ENCODE measurements around the gene CCL21. TPM values are rescaled to one million over a fixed set of nuclear protein-coding genes. Genes with fewer than 3 reads are reported as not detected.

Gene CCL21
- total RNA-seq, 1 donor from 2014 or later, result not detected

Other genes with a start within 250 kb of the CCL21 start
- not detected in 2 replicates for gene ENHO, start 187.1 kb downstream of the CCL21 start, total RNA-seq
- gene CNTFR, start 120.4 kb downstream of the CCL21 start, total RNA-seq, result not detected in 2 replicates
- gene RPP25L, start 98.0 kb downstream of the CCL21 start, total RNA-seq, result 37.5 and 40.2 TPM in 2 replicates
- gene DCTN3, start 89.6 kb downstream of the CCL21 start, total RNA-seq, result 59.3 and 62.2 TPM in 2 replicates
- 0.23 TPM in 1 of 2 replicates, not detected in the other for gene ARID3C, start 81.1 kb downstream of the CCL21 start, total RNA-seq
- 128 and 130 TPM in 2 replicates for gene SIGMAR1, start 72.3 kb downstream of the CCL21 start, total RNA-seq
- gene GALT, start 63.5 kb downstream of the CCL21 start, total RNA-seq, result 72.0 and 73.7 TPM in 2 replicates
- gene IL11RA, start 58.0 kb downstream of the CCL21 start, total RNA-seq, result 29.9 and 30.3 TPM in 2 replicates
- gene CCL27, start 47.5 kb downstream of the CCL21 start, total RNA-seq, result 0.62 TPM in 1 of 2 replicates, not detected in the other
- not detected in 2 replicates for gene CCL19, start 18.9 kb downstream of the CCL21 start, total RNA-seq
- gene PHF24, start 248.1 kb upstream of the CCL21 start, total RNA-seq, result 0.08 and 0.12 TPM in 2 replicates